HL-60 (cell line): ENCODE measurements around the gene VPS13D.

ENCODE experiments used
- DNase-seq, 2 experiments: peaks; one replicate each; pipeline ENCODE4 v3.0.0-alpha.2; 2010 to 2020; ENCODE audit warnings: low read depth in 1 of 2, low spot score in 1 of 2
- H3K27ac ChIP-seq: fragments of 250-450 bp; sonication (Bioruptor Pico); replicated peaks from 2 replicates; pipeline ENCODE4 v1.5.1; 2020; ENCODE audit warnings: mild to moderate bottlenecking, moderate library complexity
- H3K27me3 ChIP-seq: fragments of 250-450 bp; sonication (Bioruptor Pico); 2 replicates; pipeline ENCODE4 v1.5.1; 2021; ENCODE audit warnings: mild to moderate bottlenecking, moderate library complexity; ENCODE audit not compliant: insufficient read depth, poor library complexity, severe bottlenecking
- H3K4me3 ChIP-seq: replicated peaks from 2 replicates; pipeline ENCODE4 v1.5.1; 2011; ENCODE audit warnings: mild to moderate bottlenecking, control low read depth, low read length; ENCODE audit not compliant: insufficient read depth
- GABPA ChIP-seq: IDR thresholded peaks from 2 replicates; pipeline ENCODE4 v1.6.1; 2012; ENCODE audit warnings: low read depth
- POLR2AphosphoS5 ChIP-seq: IDR thresholded peaks from 2 replicates; pipeline ENCODE4 v1.6.1; 2012; ENCODE audit warnings: low read depth
- REST ChIP-seq: IDR thresholded peaks from 2 replicates; pipeline ENCODE4 v1.6.1; 2012; ENCODE audit warnings: low read depth; ENCODE audit not compliant: insufficient replicate concordance
- SPI1 ChIP-seq: IDR thresholded peaks from 2 replicates; pipeline ENCODE4 v1.6.1; 2012; ENCODE audit warnings: low read depth, mild to moderate bottlenecking, borderline replicate concordance
- TF ChIP-seq, protein P1 (sequence below): IDR thresholded peaks from one replicate; pipeline ENCODE4 v1.5.1; 2011; ENCODE audit warnings: low read length, control low read depth, inconsistent platforms; ENCODE audit not compliant: insufficient read depth

The VPS13D gene

DNA sequence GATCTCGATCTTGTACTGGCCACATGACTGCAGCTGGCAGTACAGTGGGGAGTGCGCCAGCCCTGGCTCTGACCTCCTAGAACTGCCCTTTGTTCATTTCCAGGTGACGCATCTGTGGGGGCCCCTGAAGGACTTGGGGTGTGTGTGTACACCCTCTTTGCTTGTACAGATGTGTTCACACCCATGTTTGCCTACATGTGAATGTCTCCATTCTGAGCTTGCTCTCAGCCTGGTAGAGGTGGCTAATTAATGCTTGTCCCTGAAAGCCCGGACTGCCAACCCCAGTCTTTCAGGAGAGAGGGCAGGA, 43.2 kb upstream of the VPS13D start:
- DNase-seq = no peak
- Histone ChIP-seq H3K27me3 (no peaks in the 10 kb centered on the region), H3K27ac (peak overlapping the region; percentile 93; the same call in 1 of the 2 replicates)

GRCh38 chr1:12188115-12188514, 41.7 kb upstream of the VPS13D start:
- H3K4me3 ChIP-seq = no peak overlapping the region
- no peaks in the 10 kb centered on the region for H3K27me3 ChIP-seq
- no peak for DNase-seq
- no peak overlapping the region for H3K27ac ChIP-seq
- TF ChIP-seq REST (no peak), POLR2AphosphoS5 (no peak), SPI1 (no peak)

More for the DNA sequence above, 43.2 kb upstream of the VPS13D start:
- TF ChIP-seq, protein P1, sequence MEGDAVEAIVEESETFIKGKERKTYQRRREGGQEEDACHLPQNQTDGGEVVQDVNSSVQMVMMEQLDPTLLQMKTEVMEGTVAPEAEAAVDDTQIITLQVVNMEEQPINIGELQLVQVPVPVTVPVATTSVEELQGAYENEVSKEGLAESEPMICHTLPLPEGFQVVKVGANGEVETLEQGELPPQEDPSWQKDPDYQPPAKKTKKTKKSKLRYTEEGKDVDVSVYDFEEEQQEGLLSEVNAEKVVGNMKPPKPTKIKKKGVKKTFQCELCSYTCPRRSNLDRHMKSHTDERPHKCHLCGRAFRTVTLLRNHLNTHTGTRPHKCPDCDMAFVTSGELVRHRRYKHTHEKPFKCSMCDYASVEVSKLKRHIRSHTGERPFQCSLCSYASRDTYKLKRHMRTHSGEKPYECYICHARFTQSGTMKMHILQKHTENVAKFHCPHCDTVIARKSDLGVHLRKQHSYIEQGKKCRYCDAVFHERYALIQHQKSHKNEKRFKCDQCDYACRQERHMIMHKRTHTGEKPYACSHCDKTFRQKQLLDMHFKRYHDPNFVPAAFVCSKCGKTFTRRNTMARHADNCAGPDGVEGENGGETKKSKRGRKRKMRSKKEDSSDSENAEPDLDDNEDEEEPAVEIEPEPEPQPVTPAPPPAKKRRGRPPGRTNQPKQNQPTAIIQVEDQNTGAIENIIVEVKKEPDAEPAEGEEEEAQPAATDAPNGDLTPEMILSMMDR = no peak
- no peak for TF ChIP-seq REST
- TF ChIP-seq SPI1 = no peak
- TF ChIP-seq POLR2AphosphoS5 = no peak
- no peak for TF ChIP-seq GABPA
- no peak overlapping the region for H3K4me3 ChIP-seq

DNA sequence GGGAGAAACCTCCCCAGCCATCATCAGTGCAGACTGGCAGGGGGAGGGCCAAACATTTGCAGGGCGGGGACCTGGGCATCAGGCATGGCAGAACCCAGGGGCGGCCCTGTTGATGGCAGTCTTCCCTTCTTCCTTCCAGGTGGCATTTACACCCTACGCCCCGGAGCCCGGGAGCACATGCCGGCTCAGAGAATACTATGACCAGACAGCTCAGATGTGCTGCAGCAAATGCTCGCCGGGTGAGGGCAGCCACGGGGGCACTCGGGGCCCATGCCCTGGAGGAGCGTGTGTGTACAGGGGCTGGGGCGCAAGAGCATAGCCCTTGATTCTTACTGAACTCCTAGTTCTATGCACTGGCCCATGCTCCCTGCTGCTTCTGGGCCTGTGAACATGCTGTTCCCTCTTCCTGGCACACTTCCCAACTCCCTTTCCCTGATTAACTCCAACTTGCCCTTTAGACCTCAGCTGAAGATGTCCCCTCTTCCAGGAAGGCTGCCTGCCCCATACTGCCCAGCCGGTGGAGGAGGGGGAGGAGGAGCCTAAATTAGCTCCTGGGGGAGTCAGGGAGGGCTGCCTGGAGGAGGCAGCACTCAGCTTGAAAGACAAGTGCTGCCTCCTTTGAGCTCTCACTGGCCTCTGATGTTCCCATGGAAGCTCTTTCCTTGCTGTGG, 41.0 kb upstream of the VPS13D start:
- no peak overlapping the region for H3K27ac ChIP-seq
- H3K4me3 ChIP-seq = no peak overlapping the region
- TF ChIP-seq GABPA (no peak), REST (no peak), SPI1 (no peak), POLR2AphosphoS5 (no peak)
- TF ChIP-seq, protein P1 = no peak
- no peak for DNase-seq
- H3K27me3 ChIP-seq = no peaks in the 10 kb centered on the region
